GM19240 (cell line): ENCODE data around the gene PCDHGA2.
"Not testable (repeated sequence)": the region's sequence is repeated elsewhere in the genome, so short reads cannot be mapped to it uniquely, and the experiment has no call there.

Experiments used
- DNase-seq: peaks from one replicate; pipeline ENCODE4 v3.0.0; 2011; ENCODE audit warnings: low spot score; ENCODE audit not compliant: insufficient read length

The PCDHGA2 gene

DNA sequence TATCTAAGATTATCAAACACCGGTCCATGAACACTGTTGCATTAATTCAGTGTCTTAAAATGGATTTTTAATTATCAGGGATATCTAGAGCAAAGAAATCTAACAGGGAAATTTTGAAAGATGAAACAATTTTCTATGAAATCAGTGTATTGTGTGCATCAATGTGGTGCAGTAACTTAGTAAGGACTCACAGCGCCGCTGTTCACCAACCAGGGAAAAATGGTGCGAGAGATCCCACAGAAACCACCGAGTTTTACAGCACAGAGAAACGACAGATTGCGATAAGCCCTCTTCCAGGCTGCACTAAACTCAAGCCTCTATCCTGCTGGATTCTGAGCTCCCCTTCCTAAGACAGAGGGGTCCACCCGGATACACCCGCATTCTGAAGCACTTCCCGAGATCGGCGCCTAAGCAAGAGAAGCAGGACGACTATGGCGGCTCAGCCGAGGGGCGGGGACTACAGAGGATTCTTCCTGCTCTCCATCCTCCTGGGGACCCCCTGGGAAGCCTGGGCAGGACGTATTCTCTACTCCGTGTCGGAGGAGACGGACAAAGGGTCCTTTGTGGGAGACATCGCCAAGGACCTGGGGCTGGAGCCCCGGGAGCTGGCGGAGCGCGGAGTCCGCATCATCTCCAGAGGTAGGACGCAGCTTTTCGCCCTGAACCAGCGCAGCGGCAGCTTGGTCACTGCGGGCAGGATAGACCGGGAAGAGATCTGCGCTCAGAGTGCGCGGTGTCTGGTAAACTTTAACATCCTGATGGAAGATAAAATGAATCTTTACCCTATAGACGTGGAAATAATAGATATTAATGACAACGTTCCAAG is 44.1 kb downstream of the PCDHGA2 start, which contains the start of gene PCDHGA7:
Gene PCDHGA7 (plus strand): TSS at position 274 of the 826 bp plus-strand sequence. CDS start 158 bp downstream, at position 432.
- no peak for DNase-seq

DNA sequence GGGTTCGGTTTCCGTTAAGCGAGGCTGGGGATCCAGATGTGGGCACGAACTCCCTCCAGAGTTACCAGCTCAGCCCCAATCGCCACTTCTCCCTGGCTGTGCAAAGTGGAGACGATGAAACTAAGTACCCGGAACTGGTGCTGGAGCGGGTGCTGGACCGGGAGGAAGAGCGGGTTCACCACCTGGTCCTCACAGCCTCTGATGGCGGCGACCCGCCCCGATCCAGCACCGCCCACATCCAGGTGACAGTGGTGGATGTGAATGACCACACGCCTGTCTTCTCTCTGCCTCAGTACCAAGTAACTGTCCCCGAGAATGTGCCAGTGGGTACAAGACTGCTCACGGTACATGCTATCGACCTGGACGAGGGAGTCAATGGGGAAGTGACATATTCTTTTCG is 44.8 kb downstream of the PCDHGA2 start:
- DNase-seq, result no peak

DNA sequence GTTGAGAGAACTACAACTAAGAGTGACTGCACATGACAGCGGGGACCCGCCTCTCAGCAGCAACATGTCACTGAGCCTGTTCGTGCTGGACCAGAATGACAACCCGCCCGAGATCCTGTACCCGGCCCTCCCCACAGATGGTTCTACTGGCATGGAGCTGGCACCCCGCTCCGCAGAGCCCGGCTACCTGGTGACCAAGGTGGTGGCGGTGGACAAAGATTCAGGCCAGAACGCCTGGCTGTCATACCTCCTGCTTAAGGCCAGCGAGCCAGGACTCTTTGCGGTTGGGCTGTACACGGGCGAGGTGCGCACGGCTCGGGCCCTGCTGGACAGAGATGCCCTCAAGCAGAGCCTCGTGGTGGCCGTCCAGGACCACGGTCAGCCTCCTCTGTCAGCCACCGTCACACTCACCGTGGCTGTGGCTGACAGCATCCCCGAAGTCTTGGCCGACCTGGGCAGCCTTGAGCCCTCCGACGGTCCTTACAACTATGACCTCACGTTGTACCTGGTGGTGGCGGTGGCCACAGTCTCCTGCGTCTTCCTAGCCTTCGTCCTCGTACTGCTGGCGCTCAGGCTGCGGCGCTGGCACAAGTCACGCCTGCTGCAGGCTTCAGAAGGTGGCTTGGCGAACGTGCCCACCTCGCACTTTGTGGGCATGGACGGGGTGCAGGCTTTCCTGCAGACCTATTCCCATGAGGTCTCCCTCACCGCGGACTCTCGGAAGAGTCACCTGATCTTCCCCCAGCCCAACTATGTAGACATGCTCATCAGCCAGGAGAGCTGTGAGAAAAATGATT is 46.1 kb downstream of the PCDHGA2 start:
- DNase-seq, result no peak

DNA sequence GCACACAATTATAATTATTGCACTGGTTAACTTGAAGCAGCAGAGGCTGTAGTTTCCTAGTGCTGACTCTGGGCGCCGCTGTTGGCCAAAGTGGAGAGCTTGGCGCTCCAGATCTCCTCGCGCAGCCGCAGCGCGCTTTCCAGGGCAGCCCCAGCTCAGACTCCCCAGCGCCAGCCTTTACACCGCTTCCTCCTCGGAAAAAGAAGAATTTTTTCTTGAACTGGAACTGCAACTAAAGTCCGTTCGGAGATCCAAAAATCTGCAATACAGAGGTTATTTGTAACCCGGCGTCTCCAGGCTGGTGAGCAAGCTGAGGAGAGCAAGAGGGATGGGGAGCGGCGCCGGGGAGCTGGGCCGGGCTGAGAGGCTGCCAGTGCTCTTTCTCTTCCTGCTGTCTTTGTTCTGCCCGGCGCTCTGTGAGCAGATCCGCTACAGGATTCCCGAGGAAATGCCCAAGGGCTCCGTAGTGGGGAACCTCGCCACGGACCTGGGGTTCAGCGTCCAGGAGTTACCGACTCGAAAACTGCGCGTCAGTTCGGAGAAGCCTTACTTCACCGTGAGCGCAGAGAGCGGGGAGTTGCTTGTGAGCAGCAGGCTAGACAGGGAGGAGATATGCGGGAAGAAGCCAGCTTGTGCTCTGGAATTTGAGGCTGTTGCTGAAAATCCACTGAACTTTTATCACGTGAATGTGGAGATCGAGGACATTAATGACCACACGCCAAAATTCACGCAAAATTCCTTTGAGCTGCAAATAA is 49.2 kb downstream of the PCDHGA2 start, which contains the start of gene PCDHGB4:
Gene PCDHGB4 (plus strand): TSS at position 142 of the 755 bp plus-strand sequence. CDS start 187 bp downstream, at position 329.
- DNase-seq, result not testable (repeated sequence)

DNA sequence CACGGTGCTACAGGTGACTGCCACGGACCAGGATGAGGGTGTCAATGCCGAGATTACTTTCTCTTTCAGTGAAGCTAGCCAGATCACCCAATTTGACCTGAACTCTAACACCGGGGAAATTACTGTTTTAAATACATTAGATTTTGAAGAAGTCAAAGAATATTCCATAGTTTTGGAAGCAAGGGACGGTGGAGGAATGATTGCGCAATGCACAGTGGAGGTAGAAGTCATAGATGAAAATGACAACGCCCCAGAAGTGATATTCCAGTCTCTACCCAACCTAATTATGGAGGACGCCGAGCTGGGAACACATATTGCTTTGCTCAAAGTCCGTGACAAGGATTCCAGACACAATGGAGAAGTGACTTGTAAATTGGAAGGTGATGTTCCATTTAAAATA is 50.1 kb downstream of the PCDHGA2 start:
- no peak for DNase-seq

DNA sequence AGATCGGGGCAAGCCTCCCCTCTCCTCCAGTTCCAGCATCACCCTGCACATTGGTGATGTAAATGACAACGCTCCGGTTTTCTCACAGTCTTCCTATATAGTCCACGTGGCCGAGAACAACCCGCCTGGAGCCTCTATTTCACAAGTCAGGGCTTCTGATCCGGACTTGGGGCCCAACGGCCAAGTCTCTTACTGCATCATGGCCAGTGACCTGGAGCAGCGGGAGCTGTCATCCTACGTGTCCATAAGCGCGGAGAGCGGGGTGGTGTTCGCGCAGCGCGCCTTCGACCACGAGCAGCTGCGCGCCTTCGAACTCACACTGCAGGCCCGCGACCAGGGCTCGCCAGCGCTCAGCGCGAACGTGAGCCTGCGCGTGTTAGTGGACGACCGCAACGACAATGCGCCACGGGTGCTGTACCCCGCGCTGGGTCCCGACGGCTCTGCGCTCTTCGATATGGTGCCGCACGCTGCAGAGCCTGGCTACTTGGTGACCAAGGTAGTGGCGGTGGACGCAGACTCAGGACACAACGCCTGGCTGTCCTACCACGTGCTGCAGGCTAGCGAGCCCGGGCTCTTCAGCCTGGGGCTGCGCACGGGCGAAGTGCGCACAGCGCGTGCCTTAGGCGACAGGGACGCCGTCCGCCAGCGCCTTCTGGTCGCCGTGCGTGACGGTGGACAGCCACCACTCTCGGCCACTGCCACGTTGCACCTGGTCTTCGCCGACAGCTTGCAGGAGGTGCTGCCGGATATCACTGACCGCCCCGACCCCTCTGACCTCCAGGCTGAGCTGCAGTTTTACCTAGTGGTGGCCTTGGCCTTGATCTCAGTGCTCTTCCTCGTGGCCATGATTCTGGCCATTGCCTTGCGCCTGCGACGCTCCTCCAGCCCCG is 50.8 kb downstream of the PCDHGA2 start:
- no peak for DNase-seq

DNA sequence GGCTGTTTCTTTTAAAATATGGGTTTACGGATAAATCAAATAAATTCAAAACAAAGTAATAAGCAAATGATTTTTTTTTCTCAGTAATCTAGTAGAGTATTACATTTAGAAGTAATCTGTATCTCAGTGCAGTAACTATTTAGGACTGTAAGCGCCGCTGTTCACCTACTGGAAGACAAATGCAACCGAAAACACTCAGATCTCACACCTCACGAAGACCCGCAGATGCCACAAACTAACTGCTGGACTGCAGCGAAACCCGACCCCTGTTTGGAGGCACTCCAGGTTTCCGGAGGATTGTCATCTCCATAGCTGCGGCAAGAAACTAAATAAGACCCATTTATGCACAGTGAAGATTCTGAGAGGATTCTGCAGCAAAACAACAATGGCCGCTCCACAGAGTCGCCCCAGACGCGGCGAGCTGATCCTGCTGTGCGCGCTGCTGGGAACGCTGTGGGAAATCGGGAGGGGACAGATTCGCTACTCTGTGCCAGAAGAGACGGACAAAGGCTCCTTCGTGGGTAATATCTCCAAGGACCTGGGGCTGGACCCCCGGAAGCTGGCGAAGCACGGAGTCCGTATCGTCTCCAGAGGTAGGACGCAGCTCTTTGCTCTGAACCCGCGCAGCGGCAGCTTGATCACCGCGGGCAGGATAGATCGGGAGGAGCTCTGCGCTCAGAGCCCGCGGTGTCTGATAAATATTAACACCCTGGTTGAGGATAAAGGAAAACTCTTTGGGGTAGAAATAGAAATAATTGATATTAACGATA is 54.1 kb downstream of the PCDHGA2 start, which contains the start of gene PCDHGA8:
Gene PCDHGA8 (plus strand): TSS at position 205 of the 770 bp plus-strand sequence. CDS start 181 bp downstream, at position 386.
- no peak for DNase-seq
